AG09309 (cell line): ENCODE measurements around the gene MYOZ1.
"Not testable (repeated sequence)": the region's sequence is repeated elsewhere in the genome, so short reads cannot be mapped to it uniquely, and the experiment has no call there.

Experiments
- DNase-seq: peaks from one replicate; pipeline ENCODE4 v3.0.0-alpha.2; 2010; ENCODE audit warnings: low read depth
- H3K4me3 ChIP-seq: 2 replicates; pipeline ENCODE4 v1.5.1; 2011; ENCODE audit warnings: mild to moderate bottlenecking, low read depth, low read length, moderate library complexity; ENCODE audit not compliant: control insufficient read depth
- CTCF ChIP-seq: IDR thresholded peaks from 2 replicates; pipeline ENCODE4 v1.5.1; 2011; ENCODE audit warnings: mild to moderate bottlenecking, low read depth, low read length, inconsistent platforms; ENCODE audit not compliant: insufficient read depth, control insufficient read depth; ENCODE audit errors: missing control alignments

Gene MYOZ1, protein sequence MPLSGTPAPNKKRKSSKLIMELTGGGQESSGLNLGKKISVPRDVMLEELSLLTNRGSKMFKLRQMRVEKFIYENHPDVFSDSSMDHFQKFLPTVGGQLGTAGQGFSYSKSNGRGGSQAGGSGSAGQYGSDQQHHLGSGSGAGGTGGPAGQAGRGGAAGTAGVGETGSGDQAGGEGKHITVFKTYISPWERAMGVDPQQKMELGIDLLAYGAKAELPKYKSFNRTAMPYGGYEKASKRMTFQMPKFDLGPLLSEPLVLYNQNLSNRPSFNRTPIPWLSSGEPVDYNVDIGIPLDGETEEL

GRCh38 chr10:73641328-73642060 lies at the start of gene MYOZ1:
Gene MYOZ1 (minus strand): TSS chr10:73641474. CDS start chr10:73640017, 1,457 bp downstream.
- TF ChIP-seq CTCF: no peak
- peak; percentile 8 for DNase-seq
- no peak within 1 kb of the TSS for H3K4me3 ChIP-seq

DNA sequence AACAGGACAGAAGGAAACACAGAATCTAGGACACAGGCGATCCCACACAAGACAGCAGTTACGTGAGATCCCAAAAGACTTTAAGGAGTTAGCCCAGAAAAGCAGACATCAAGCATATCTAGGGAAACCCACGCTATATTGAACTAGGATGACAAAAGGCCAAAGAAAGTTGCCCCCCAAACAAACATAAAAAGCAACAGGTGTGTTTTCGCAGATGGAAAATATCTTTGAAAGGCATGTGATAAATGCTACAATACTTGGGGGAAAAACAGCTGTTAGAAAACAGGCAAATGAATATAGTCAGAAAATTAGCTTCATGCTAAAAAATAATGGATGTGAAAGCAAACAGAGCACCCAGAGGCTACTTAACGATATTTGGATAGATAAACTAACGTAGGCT lies 49.5 kb upstream of the MYOZ1 start:
- not testable (repeated sequence) for DNase-seq, H3K4me3 ChIP-seq

DNA sequence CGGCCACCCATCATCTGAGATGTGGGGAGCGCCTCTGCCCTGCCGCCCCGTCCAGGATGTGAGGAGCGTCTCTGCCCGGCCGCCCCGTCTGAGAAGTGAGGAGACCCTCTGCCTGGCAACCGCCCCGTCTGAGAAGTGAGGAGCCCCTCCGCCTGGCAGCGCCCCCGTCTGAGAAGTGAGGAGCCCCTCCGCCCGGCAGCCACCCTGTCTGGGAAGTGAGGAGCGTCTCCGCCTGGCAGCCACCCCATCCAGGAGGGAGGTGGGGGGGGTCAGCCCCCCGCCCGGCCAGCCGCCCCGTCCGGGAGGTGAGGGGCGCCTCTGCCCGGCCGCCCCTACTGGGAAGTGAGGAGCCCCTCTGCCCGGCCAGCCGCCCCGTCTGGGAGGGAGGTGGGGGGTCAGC lies 48.3 kb upstream of the MYOZ1 start:
- not testable (repeated sequence) for H3K4me3 ChIP-seq, DNase-seq

- H3K4me3 ChIP-seq: not testable (repeated sequence)
Observed at GRCh38 chr10:73687641-73688040, 46.4 kb upstream of the MYOZ1 start.

GRCh38 chr10:73674546-73674945 lies 33.3 kb upstream of the MYOZ1 start:
- not testable (repeated sequence) for H3K4me3 ChIP-seq, DNase-seq

More at GRCh38 chr10:73687641-73688040, 46.4 kb upstream of the MYOZ1 start:
- DNase-seq: not testable (repeated sequence)

DNA sequence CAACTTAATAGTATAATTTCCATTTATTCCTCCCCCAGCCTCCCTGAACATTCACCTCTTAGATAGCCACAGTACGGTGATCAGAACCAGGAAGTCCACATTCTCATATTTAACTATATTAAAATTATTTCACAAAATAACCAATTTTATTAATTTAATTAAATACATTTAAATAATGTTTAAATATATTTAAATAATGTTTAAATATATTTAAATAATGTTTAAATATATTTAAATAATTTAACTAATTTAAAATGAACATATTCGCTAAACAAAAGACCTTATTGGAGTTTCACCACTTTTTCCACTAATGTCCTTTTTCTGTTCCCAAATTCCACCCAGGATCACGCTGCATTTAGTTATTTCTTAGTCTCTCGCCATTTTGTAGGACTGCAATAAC lies 27.1 kb upstream of the MYOZ1 start:
- not testable (repeated sequence) for H3K4me3 ChIP-seq, DNase-seq

DNA sequence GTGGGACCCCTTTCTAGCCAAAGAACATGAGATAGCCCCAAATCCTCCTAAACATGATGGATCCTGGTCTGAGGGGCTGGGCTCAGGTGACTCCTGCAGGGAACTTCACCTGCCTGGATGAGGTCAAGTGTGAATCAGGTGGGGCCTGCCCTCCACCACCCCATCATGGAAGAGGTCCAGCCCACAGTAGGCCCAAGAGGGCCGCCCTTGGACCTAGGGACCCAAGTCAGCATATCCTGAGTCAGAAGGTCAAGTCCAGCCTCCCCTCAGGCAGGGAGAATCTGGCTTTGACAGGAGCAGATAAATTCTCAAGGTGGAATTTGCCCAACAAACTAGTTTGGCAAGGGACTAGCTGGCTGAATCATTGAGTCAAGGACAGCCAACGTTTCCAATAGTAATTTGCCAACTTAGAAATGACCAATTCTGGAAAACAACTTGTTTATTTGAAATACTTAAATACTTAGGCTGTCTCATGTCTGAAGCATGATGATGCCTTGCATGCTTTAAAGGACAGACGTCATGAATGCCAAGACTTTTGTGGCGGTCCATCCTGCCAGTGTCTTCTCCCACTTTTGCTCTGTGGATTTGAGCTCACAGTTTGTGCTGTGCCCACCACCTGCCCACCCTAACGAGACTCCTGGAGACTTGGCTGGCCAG lies 25.0 kb upstream of the MYOZ1 start:
- peak; percentile 21 for DNase-seq
- not testable (repeated sequence) for H3K4me3 ChIP-seq

- DNase-seq, H3K4me3 ChIP-seq: not testable (repeated sequence)
Observed at GRCh38 chr10:73665581-73665980, 24.3 kb upstream of the MYOZ1 start.

DNA sequence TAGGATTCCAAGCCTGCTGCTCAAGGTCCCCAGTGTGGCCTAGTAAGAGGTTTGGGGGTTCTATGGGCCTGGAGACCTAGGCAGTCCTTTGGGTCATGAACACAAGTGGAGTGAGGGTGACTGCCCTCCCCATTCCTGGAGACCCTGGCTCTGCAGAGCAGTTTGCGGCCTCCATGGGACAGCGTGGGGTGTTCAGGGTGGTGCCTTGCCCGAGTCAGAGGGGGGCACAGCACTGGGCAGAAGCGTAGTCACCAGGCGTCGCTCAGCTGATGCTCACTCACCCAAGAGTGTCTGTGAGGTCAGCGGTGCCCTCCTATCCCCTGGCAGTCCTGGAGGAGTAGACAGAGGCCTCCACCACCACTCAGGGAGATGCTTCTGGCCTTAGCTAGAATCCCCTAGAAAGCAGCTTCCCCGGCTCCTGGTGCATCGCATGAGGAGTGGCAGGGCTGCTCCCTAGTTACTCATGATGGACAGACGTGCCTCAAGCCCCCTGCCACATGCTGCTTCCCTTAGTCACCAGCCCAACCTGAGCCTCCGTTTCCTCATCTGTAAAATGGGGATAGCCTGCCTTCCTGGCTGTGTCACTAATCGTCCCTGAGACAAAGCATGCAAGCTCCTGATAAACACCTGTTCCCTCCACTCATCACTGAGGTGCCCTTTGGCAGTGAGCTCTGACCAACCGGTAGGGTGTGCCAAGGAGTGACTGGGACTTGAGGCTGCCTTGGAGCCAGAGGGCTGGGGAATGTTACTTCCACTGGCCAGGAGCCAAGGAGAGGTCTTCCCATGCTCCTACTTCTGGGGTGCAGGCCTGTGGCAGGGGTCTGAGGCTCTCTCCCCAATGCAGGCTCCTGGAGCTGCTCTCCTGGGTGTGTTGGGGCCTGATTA lies 23.1 kb upstream of the MYOZ1 start:
- DNase-seq, H3K4me3 ChIP-seq: not testable (repeated sequence)

- not testable (repeated sequence) for H3K4me3 ChIP-seq, DNase-seq
Observed at GRCh38 chr10:73663621-73664020, 22.3 kb upstream of the MYOZ1 start.

- DNase-seq, H3K4me3 ChIP-seq: not testable (repeated sequence)
Observed at GRCh38 chr10:73662705-73663104, 21.4 kb upstream of the MYOZ1 start.

DNA sequence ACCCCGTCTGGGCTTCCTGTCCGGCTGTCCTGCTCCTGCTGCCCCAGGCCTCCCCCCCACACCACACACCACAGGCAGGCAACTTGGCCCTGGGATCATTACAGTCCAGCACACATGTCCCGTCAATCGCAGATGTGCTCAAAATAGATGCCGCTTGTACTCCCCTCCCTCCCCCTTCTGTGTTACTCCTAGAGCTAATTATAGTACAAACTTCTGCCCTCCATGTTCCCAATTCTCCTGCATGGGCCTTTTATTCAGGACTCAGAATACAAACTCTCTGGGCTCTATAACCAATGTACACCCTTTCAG lies 14.7 kb upstream of the MYOZ1 start, which contains the start of gene SYNPO2L:
SYNPO2L (minus strand) TSS at position 40 of the 309 bp plus-strand sequence. CDS start 107 bp downstream, outside the sequence.
- H3K4me3 ChIP-seq: no peak within 1 kb of the TSS
- no peak for TF ChIP-seq CTCF

More for the DNA sequence above, 14.7 kb upstream of the MYOZ1 start, which contains the start of gene SYNPO2L:
- DNase-seq: no peak
